OCI-LY7 (cell line): Measurements from ENCODE around the gene MICALL2.

Source experiments
- CTCF ChIP-seq: fragments of 200-600 bp; sonication (generic); conservative IDR thresholded peaks from 2 replicates; pipeline ENCODE4 v1.5.1; 2014; ENCODE audit warnings: mild to moderate bottlenecking, antibody characterized with exemption, low read length, moderate library complexity, mixed read lengths
- EZH2phosphoT487 ChIP-seq: fragments of 200-600 bp; sonication (generic); IDR thresholded peaks from 2 replicates; pipeline ENCODE4 v1.6.1; 2018; ENCODE audit warnings: low read depth, borderline replicate concordance, mild to moderate bottlenecking, mixed run types, antibody characterized with exemption, low read length, moderate library complexity, mixed read lengths

DNA sequence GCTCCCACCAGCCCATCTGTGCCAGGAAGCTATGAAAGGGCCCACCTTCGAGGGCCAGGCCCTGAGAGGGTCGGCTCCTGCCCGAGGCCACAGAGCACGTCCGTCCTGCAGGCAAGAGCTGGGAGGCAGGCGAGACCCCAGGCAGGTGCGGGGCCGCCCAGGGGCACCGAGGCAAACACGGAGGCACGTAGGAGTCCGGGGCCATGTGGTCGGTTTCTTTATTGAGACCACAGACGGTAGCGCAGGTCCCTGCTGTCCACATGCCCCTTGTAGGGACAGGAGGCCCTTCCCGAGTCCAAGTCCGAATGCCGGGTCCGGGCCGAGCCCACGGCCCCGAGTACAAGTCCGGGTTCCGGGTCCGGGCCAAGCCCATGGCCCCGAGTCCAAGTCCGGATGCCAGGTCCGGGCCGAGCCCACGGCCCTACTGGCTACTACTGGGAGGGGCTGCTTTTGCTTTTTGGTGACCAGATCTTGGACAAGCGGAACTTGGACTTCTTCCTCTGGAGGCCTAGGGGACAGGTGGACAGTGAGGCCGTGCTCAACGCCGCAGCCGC, 25.0 kb downstream of the MICALL2 start:
- TF ChIP-seq CTCF: no peak
- TF ChIP-seq EZH2phosphoT487: no peak
